Panc1 (cell line): ENCODE results near the gene HELZ2.

Experiments
- POLR2AphosphoS5 ChIP-seq: IDR thresholded peaks from 2 replicates; pipeline ENCODE4 v1.6.1; 2012; ENCODE audit warnings: mild to moderate bottlenecking, low read depth, low read length, moderate library complexity
- SIN3A ChIP-seq: IDR thresholded peaks from 2 replicates; pipeline ENCODE4 v1.6.1; 2012; ENCODE audit warnings: low read depth, mild to moderate bottlenecking, low read length, moderate library complexity, borderline replicate concordance; ENCODE audit not compliant: insufficient read depth
- TF ChIP-seq, protein P1 (sequence below): fragments of 450-650 bp; IDR thresholded peaks from 2 replicates; pipeline ENCODE4 v1.5.1; 2017; ENCODE audit warnings: mild to moderate bottlenecking
- TF ChIP-seq, protein P2 (sequence below), 2 experiments: IDR thresholded peaks; 2 replicates each; pipeline ENCODE4 v1.6.1; 2011 to 2012; ENCODE audit warnings: low read depth in 2 of 2, control low read depth in 1 of 2, low read length in 1 of 2, mild to moderate bottlenecking in 1 of 2, moderate library complexity in 1 of 2; ENCODE audit not compliant: insufficient read depth in 1 of 2

GRCh38 chr20:63570281-63571086 is 3.6 kb downstream of the HELZ2 start:
- TF ChIP-seq, protein P1, sequence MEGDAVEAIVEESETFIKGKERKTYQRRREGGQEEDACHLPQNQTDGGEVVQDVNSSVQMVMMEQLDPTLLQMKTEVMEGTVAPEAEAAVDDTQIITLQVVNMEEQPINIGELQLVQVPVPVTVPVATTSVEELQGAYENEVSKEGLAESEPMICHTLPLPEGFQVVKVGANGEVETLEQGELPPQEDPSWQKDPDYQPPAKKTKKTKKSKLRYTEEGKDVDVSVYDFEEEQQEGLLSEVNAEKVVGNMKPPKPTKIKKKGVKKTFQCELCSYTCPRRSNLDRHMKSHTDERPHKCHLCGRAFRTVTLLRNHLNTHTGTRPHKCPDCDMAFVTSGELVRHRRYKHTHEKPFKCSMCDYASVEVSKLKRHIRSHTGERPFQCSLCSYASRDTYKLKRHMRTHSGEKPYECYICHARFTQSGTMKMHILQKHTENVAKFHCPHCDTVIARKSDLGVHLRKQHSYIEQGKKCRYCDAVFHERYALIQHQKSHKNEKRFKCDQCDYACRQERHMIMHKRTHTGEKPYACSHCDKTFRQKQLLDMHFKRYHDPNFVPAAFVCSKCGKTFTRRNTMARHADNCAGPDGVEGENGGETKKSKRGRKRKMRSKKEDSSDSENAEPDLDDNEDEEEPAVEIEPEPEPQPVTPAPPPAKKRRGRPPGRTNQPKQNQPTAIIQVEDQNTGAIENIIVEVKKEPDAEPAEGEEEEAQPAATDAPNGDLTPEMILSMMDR = no peak
- no peak for TF ChIP-seq POLR2AphosphoS5
- TF ChIP-seq, protein P2, sequence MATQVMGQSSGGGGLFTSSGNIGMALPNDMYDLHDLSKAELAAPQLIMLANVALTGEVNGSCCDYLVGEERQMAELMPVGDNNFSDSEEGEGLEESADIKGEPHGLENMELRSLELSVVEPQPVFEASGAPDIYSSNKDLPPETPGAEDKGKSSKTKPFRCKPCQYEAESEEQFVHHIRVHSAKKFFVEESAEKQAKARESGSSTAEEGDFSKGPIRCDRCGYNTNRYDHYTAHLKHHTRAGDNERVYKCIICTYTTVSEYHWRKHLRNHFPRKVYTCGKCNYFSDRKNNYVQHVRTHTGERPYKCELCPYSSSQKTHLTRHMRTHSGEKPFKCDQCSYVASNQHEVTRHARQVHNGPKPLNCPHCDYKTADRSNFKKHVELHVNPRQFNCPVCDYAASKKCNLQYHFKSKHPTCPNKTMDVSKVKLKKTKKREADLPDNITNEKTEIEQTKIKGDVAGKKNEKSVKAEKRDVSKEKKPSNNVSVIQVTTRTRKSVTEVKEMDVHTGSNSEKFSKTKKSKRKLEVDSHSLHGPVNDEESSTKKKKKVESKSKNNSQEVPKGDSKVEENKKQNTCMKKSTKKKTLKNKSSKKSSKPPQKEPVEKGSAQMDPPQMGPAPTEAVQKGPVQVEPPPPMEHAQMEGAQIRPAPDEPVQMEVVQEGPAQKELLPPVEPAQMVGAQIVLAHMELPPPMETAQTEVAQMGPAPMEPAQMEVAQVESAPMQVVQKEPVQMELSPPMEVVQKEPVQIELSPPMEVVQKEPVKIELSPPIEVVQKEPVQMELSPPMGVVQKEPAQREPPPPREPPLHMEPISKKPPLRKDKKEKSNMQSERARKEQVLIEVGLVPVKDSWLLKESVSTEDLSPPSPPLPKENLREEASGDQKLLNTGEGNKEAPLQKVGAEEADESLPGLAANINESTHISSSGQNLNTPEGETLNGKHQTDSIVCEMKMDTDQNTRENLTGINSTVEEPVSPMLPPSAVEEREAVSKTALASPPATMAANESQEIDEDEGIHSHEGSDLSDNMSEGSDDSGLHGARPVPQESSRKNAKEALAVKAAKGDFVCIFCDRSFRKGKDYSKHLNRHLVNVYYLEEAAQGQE (IDR thresholded peaks at IDR 0.05; ENCODE audit: insufficient read depth in 1 of 2, low read depth in 2 of 2, low read length in 1 of 2) = no peak
- no peak for TF ChIP-seq SIN3A
